Natural killer cell treated with Interleukin-12 subunit alpha and Interleukin-12 subunit beta and Interleukin-15 and Interleukin-18, amount 100 ng/mL, for 72 hours (primary cell): ENCODE results near the gene SDS. TPM values are rescaled to one million over a fixed set of nuclear protein-coding genes. Genes with fewer than 3 reads are reported as not detected.
A peak's percentile ranks its signal among the peaks of the same experiment; 100 is the strongest.

Experiments
- ATAC-seq, 2 donors: fragments of 150-1000 bp; cut with Tn5 transposase in 1 of 2; sonication (Bioruptor Pico), chemical (Tn5 transposase) in 1 of 2; 2 replicates each; pipeline ENCODE4 v1.10.0; 2021
- DNase-seq: peaks from one replicate; pipeline ENCODE4 v3.0.0; 2022; ENCODE audit warnings: low spot score
- H3K27ac Mint-ChIP-seq, 2 donors: 1 replicate in 1 of 2; 2 replicates in 1 of 2; pipeline ENCODE4 v1.8.0; 2022; ENCODE audit warnings: mixed read lengths in 2 of 2, mild to moderate bottlenecking in 1 of 2, moderate library complexity in 1 of 2
- H3K27me3 Mint-ChIP-seq, 2 donors: 1 replicate in 1 of 2; 2 replicates in 1 of 2; pipeline ENCODE4 v1.8.0; 2022; ENCODE audit warnings: mixed read lengths in 2 of 2
- H3K36me3 Mint-ChIP-seq: one replicate; pipeline ENCODE4 v1.8.0; 2022; ENCODE audit warnings: mixed read lengths
- H3K4me1 Mint-ChIP-seq, 2 donors: 1 replicate in 1 of 2; 2 replicates in 1 of 2; pipeline ENCODE4 v1.8.0; 2022; ENCODE audit warnings: low read depth in 2 of 2, mixed read lengths in 2 of 2, mild to moderate bottlenecking in 1 of 2
- H3K4me3 Mint-ChIP-seq: one replicate; pipeline ENCODE4 v1.8.0; 2022; ENCODE audit warnings: mixed read lengths
- H3K9me3 Mint-ChIP-seq: 2 replicates; pipeline ENCODE4 v1.8.0; 2022; ENCODE audit warnings: mixed read lengths
- total RNA-seq, 2 donors: library from RNA; stranded (reverse); gene quantifications; one replicate each; pipeline ENCODE4 v1.2.3, GENCODE V29; 2022

Gene SDS, protein sequence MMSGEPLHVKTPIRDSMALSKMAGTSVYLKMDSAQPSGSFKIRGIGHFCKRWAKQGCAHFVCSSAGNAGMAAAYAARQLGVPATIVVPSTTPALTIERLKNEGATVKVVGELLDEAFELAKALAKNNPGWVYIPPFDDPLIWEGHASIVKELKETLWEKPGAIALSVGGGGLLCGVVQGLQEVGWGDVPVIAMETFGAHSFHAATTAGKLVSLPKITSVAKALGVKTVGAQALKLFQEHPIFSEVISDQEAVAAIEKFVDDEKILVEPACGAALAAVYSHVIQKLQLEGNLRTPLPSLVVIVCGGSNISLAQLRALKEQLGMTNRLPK
- not detected for total RNA-seq

DNA sequence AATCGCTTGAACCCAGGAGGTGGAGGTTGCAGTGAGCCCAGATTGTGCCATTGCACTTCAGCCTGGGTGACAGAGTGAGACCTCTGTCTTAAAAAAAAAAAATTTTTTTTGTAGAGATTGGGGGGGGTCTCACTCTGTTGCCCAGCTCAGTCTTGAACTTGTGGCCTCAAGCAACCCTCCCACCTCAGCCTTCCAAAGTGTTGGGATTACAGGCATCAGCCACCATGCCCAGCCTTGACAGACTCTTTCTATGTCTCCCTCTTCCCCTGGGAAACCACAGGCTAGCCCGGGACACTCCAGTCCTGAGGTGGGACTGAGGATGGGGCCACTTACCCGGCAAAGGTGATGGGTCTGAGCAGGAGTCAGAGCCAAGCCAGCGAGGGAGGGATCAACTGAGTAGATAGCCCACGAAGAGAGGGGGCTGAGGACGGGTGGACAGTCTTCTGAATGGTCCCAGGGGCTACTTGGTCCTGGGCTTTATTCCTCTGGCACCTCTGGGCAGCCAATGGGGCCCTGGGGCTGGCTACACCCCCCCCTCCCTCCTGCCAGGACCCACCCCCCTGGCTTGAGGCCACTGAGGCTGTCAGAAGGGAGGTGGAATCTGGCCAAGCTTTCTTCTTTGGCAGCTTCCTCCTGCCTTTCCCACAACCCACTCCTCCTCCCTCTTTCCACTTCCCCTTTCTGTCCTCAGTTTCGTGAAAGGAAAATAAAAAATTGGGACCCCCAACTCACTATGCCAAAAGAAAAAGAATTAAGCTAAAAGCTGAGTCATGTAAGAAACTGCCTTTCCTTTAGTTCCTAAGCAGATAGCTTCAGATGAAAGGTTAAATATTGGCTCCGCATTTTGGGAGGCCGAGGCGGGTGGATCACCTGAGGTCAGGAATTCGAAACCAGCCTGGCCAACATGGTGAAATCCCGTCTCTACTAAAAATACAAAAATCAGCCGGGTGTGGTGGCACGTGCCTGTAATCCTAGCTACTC, at the start of gene SDS:
SDS (minus strand) TSS at position 453 of the 981 bp plus-strand sequence. CDS start 4,179 bp downstream, outside the sequence.
- ATAC-seq, result peak in 1 of 2 donors; percentile 31
- H3K27me3 Mint-ChIP-seq, result peaks cover 7 to 8% of the 10 kb centered on the region in 2 donors
- no peaks in the 10 kb centered on the region for H3K9me3 Mint-ChIP-seq
- DNase-seq, result no peak
- no peaks in the 10 kb centered on the region for H3K4me1 Mint-ChIP-seq
- no peak within 1 kb of the TSS for H3K4me3 Mint-ChIP-seq
- no peaks in the 10 kb centered on the region for H3K36me3 Mint-ChIP-seq
- no peak within 1 kb of the TSS for H3K27ac Mint-ChIP-seq

DNA sequence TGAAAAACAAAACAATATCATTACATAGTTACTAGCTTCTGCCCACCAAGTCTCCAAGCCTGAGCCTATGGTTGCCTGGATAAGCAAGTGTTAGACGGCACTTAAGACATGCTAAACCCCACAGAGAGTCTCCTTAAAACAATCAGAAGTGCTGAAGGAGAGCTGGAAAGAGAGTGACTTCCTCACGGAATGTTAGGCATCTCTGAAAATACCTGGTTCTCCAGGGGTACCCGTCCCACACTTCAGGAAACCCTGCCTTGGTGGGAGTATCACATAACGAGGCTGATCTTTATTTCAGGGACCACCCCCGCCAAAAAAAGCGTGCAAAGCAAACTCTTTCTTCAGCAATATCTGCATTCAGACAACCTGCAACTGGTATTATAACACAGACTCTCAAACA, 49.6 kb upstream of the SDS start:
- H3K4me3 Mint-ChIP-seq, result no peak overlapping the region
- DNase-seq (no peak), ATAC-seq (no peak)
- H3K4me1 Mint-ChIP-seq, result no peaks in the 10 kb centered on the region
- H3K9me3 Mint-ChIP-seq, result no peaks in the 10 kb centered on the region
- H3K27me3 Mint-ChIP-seq, result peaks cover 8 to 20% of the 10 kb centered on the region in 2 donors
- no peak overlapping the region for H3K27ac Mint-ChIP-seq
- no peaks in the 10 kb centered on the region for H3K36me3 Mint-ChIP-seq

DNA sequence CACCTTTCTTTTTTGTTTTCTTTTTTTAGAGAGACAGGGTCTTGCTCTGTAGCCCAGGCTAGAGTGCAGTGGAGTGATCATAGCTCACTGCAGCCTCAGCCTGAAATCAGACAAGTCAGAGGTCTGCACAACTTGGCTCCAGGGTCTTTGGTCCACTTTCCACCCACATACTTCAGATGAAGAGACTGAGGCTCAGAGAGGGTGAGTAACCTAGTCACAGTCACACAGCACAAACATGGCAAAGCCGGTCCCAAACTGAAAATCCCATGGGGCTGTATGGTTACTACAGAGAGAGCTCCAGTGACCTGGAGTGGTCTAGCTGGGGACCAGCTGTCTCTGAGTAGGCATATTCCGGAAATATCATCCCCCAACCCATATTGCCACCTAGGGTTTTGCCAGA, 48.8 kb upstream of the SDS start:
- no peak for ATAC-seq
- H3K27me3 Mint-ChIP-seq, result peaks cover 12 to 18% of the 10 kb centered on the region in 2 donors
- no peak for DNase-seq
- H3K36me3 Mint-ChIP-seq, result no peaks in the 10 kb centered on the region
- no peak overlapping the region for H3K27ac Mint-ChIP-seq
- H3K4me3 Mint-ChIP-seq, result no peak overlapping the region
- H3K4me1 Mint-ChIP-seq, result no peaks in the 10 kb centered on the region
- no peaks in the 10 kb centered on the region for H3K9me3 Mint-ChIP-seq

DNA sequence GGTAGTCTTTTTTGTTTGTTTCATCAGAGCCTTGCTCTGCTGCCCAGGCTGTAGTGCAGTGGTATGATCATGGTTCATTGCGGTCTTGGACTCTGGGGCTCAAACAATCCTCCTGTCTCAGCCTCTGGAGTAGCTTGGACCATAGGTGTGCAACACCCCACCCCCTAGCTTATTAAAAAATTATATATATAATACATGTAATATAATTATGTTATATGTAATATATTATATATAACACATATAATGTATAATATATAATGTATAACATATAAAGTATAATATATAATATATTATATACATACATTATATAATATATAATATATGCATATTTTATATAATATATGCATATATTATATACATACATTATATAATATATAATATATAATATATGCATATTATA, 46.2 kb upstream of the SDS start:
- no peak for ATAC-seq
- Mint-ChIP-seq H3K4me1 (peaks cover 0 to 2% of the 10 kb centered on the region in 2 donors), H3K27ac (no peak overlapping the region), H3K36me3 (no peaks in the 10 kb centered on the region), H3K27me3 (peaks cover 13 to 20% of the 10 kb centered on the region in 2 donors), H3K4me3 (no peak overlapping the region), H3K9me3 (no peaks in the 10 kb centered on the region)
- no peak for DNase-seq

DNA sequence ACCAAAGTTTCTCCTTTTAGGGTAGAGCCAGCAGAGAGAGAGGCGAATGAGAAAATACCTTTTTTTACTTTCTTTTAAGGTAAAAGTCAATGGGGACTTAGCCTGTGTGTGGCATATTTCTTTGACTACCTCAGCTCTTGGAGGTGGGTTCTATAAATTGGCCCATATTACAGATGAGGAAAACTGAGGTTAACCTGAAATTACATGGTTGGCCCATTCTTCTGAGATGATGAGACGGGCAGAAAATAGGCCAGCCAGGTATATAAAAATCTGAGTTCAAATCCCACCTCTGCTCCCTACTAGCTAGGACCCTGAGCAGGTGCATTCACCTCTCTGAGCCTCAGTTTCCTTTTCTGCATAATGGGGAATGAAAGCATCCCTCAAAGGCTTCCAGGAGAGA, 45.6 kb upstream of the SDS start:
- Mint-ChIP-seq H3K4me1 (peaks cover 0 to 2% of the 10 kb centered on the region in 2 donors), H3K27me3 (peaks cover 13 to 20% of the 10 kb centered on the region in 2 donors)

DNA sequence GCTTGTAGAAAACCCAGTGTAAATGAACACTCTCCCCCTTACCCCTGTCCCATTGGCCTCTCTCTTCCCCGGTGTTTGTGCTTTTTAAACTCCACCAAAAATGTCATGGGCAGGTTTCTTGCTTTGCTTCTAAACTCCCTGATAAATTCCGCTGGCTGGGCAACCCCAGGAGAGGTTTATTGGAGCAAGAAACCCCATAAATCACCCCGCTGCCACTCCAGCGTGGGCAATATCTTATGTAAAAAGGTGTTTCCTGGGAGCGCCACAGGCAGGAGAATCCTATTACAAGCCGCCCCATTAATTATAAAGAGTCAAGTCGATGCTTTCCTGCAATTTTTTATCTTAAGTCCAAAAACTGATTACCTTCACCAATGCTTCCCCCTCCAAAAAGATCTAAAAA, 45.2 kb upstream of the SDS start:
- H3K9me3 Mint-ChIP-seq, result no peaks in the 10 kb centered on the region
- H3K4me3 Mint-ChIP-seq, result no peak overlapping the region
- peaks cover 0 to 2% of the 10 kb centered on the region in 2 donors for H3K4me1 Mint-ChIP-seq
- H3K36me3 Mint-ChIP-seq, result no peaks in the 10 kb centered on the region
- no peak for DNase-seq
- no peak for ATAC-seq
- H3K27ac Mint-ChIP-seq, result no peak overlapping the region
- peaks cover 13 to 20% of the 10 kb centered on the region in 2 donors for H3K27me3 Mint-ChIP-seq

More for the DNA sequence above, 45.6 kb upstream of the SDS start:
- no peak for ATAC-seq
- Mint-ChIP-seq H3K4me3 (no peak overlapping the region), H3K9me3 (no peaks in the 10 kb centered on the region), H3K27ac (no peak overlapping the region), H3K36me3 (no peaks in the 10 kb centered on the region)
- no peak for DNase-seq

DNA sequence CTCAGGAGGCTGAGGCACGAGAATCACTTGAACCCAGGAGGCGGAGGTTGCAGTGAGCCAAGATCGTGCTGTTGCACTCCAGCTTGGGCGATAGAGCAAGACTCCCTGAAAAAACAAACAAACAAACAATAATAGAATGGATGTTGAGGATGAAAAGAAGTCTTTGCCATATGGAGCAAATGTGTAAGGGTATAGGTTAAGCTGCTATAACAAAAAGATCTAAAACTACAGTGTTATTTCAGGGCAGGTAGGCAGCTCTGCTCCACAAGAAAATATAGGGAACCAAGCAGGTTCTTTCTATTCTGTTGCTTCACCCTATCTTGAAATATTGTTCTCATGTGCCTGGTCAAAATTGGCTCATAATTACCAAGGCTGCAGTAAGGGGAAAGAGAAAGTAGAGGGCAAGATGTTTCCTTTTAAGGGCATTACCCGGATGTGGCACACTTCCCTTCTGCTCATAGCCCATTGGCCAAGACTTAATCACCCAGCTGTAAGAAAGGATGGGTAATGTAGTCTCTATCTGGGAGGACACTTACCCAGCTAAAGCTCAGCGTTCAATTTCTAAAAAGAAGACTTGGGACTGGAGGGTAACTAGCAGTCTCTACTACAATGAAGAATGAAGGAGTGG, 42.0 kb upstream of the SDS start:
- H3K4me1 Mint-ChIP-seq, result peaks cover 0 to 2% of the 10 kb centered on the region in 2 donors
- H3K27ac Mint-ChIP-seq, result peak overlapping the region in 1 of 2 donors; percentile 43
- no peaks in the 10 kb centered on the region for H3K36me3 Mint-ChIP-seq
- no peak overlapping the region for H3K4me3 Mint-ChIP-seq
- H3K27me3 Mint-ChIP-seq, result peaks cover 13 to 20% of the 10 kb centered on the region in 2 donors
- peak in 1 of 2 donors; percentile 67 for ATAC-seq
- no peaks in the 10 kb centered on the region for H3K9me3 Mint-ChIP-seq
- no peak for DNase-seq

DNA sequence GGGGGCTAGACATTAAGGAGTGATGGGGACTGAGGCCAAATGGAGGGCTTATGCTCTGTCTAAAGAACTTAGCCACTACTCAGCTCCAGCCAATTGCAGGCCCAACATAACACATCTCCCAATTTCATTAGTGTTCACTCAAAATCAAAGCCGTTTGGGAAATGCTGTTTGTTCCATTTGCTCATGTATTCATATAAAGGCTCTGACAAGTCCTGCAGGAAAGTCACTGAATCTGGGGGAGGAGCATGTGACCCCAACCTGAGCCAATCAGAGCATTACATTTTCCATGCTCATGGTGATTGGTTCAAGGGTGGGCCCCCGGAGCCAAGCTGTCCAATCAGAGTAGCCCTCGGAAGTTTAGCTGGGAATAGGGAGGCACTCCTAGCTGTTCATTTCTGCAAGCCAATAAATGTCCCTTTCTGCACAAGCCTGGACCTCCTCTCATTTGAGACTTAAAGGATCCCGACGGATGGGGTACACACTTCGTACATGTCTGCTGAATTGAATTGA, 39.4 kb upstream of the SDS start:
- H3K36me3 Mint-ChIP-seq, result no peaks in the 10 kb centered on the region
- no peaks in the 10 kb centered on the region for H3K9me3 Mint-ChIP-seq
- H3K27ac Mint-ChIP-seq, result no peak overlapping the region
- ATAC-seq (no peak), DNase-seq (no peak)
- no peak overlapping the region for H3K4me3 Mint-ChIP-seq
- H3K4me1 Mint-ChIP-seq, result peaks cover 0 to 2% of the 10 kb centered on the region in 2 donors
- peaks cover 9 to 13% of the 10 kb centered on the region in 2 donors for H3K27me3 Mint-ChIP-seq

DNA sequence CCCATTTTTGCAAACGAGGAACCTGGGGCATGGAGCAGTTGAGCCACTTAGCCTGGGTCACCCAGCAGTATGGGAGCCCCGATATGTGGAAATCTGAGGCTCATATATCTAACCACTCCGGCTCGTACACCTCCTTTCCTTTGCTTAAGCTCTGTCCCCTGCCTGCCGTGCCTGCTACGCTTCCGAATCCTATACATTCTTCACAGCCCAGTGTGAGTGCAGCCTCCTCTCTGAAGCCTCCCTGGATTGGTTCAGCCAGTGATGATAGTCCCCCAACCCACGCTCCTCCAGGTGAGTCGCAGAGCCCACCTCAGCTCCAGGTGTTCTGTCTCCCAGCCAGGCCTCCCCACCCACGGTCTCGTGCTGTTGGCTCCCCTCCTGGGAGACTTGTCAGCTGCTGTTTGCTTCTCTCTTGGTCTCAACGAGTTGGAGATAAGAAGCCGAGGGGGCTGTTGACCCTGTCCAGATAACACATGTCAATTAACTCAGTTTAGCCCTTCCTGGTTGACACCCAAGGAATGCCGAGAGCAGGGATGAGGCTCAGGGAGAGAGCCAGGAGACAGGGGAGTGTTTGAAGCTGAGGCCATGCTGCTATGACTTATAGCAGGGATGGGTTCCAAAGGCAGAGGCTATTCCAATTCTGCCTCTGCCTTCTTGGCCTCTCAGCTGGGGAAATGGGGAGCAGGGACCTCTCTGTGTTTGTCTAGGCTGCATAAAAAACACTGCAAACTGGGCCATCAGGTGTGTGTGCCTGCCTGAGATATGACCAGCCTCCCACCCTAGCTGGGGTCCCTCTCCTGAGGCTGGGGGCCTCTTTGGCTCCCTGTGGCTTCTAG, 37.5 kb upstream of the SDS start:
- Mint-ChIP-seq H3K4me1 (peaks cover 0 to 2% of the 10 kb centered on the region in 2 donors), H3K4me3 (no peak overlapping the region), H3K9me3 (no peaks in the 10 kb centered on the region), H3K27me3 (peaks cover 4 to 8% of the 10 kb centered on the region in 2 donors), H3K36me3 (no peaks in the 10 kb centered on the region), H3K27ac (no peak overlapping the region)
- ATAC-seq (no peak), DNase-seq (no peak)

DNA sequence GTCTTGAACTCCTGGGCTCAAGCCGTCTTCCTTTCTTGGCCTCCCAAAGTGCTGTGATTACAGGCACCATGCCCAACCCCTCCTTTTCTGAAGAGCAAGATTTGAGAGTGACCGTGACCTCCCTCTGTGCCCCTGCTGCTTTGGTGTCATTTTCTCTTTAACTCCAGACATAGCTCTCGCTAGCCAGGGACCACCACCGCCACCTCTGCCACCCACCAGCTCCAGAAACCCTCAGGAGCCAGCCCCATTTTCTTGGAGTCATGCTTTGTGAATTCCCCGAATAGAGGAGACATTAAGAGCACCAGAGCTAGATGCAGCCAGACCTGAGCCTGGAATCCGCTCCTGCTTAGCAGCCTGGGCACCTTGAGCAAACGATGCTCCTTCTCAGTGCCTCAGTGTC, 36.6 kb upstream of the SDS start:
- Mint-ChIP-seq H3K27me3 (peaks cover 0 to 6% of the 10 kb centered on the region in 2 donors), H3K4me3 (no peak overlapping the region), H3K9me3 (no peaks in the 10 kb centered on the region), H3K4me1 (peaks cover 0 to 2% of the 10 kb centered on the region in 2 donors), H3K27ac (no peak overlapping the region), H3K36me3 (no peaks in the 10 kb centered on the region)
- no peak for ATAC-seq
- no peak for DNase-seq

DNA sequence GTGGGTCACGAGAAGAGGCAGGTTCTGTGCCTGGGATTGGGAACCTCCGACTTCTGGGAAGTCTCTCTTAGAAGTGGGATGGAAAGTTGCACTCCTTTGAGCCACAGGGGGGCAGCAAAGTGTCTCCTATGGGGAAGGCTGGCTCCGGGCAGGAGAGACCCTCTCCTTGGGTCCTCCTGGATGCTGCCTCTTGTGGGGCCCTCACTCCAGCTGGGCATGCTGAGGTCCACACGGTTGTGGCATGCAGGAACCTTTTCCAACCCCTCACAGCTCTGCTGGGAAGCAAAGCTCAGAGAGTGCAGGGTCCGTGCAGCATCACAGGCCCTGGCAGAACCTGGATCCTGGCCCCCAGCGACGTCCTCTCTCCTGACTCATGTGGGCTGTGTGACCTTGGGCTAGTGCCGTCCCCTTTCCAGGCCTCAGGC, 35.9 kb upstream of the SDS start:
- Mint-ChIP-seq H3K4me1 (no peaks in the 10 kb centered on the region), H3K9me3 (no peaks in the 10 kb centered on the region), H3K4me3 (no peak overlapping the region), H3K36me3 (no peaks in the 10 kb centered on the region), H3K27me3 (peaks cover 0 to 6% of the 10 kb centered on the region in 2 donors), H3K27ac (no peak overlapping the region)
- ATAC-seq (no peak), DNase-seq (no peak)

DNA sequence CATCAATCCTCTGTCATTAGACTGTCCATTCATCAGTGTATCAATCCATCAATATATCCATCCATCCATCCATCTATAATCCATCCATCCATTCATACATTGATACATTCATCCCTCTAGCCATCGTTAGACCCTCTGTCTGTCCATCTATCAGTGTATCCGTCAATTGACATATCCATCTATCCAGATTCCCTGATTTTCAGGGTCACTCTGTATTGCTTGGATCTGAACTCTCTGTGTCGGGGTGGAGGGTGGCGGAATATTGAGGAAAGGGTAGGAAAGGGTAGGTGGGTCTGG, 35.6 kb upstream of the SDS start:
- no peak for DNase-seq
- Mint-ChIP-seq H3K4me1 (no peaks in the 10 kb centered on the region), H3K9me3 (no peaks in the 10 kb centered on the region), H3K27ac (no peak overlapping the region), H3K36me3 (no peaks in the 10 kb centered on the region), H3K4me3 (no peak overlapping the region), H3K27me3 (peaks cover 0 to 6% of the 10 kb centered on the region in 2 donors)
- no peak for ATAC-seq
